Limb (tissue), 2 donors: ENCODE results near the gene SDHAF1.

Experiments
- DNase-seq, 2 donors: peaks; one replicate each; pipeline ENCODE4 v3.0.0-alpha.2; 2016; ENCODE audit errors: extremely low spot score in 2 of 2

Gene SDHAF1

GRCh38 chr19:35986664-35987570, 8.1 kb upstream of the SDHAF1 start:
- DNase-seq: peak in 1 of 2 donors; percentile 45

- no peak for DNase-seq
Measured at GRCh38 chr19:35987571-35987896, 7.5 kb upstream of the SDHAF1 start.

- no peak for DNase-seq
Measured at GRCh38 chr19:35988824-35989223, 6.2 kb upstream of the SDHAF1 start.

DNA sequence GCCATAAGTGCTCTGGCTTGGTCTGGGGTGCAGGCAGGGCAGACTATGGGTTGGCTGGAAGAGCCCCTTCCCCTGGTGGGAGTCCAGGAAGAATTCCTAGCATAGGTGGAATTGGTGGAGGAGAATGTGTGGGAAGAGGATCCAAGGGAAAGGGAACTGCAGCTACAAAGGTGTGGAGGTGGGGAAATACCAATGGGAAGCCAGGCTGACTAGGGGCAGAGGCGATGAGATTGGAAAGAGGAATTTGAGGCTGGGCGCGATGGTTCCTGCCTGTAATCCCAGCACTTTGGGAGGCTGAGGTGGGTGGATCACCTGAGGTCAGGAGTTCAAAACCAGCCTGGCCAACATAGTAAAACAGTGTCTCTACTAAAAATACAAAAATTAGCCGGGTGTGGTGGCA, 4.8 kb upstream of the SDHAF1 start:
- no peak for DNase-seq

GRCh38 chr19:35990771-35991730, 3.9 kb upstream of the SDHAF1 start:
- DNase-seq: no peak

DNA sequence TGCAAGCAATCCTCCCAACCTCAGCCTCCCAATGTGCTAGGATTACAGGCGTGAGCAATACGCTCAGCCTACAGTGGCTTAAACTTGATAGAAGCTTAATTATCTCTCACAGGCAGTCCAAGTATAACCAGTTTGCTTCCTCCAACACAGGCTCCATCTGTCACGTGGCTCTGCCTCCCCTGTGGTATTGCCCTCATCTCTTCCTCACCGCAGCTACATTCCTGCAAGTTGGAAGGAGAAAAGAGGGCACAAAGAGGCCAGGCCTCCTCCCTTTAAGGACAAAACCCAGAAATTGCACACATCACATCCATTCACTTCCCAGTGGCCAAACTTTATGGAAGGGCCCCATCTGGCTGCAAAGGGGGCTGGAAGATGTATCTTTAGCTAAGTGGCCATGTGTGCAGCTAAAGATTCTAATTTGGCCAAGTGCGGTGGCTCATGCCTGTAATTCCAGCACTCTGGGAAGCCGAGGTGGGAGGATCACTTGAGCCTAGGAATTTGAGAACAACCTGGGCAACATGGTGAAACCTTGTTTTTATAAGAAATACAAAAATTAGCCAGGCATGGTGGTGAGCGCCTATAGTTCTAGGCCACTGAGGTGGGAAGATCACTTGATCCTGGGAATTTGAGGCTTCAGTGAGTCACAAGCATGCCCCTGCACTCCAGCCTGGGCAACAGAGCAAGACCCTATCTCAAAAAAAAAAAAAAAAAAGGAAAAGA, 3.1 kb upstream of the SDHAF1 start:
- no peak for DNase-seq

DNA sequence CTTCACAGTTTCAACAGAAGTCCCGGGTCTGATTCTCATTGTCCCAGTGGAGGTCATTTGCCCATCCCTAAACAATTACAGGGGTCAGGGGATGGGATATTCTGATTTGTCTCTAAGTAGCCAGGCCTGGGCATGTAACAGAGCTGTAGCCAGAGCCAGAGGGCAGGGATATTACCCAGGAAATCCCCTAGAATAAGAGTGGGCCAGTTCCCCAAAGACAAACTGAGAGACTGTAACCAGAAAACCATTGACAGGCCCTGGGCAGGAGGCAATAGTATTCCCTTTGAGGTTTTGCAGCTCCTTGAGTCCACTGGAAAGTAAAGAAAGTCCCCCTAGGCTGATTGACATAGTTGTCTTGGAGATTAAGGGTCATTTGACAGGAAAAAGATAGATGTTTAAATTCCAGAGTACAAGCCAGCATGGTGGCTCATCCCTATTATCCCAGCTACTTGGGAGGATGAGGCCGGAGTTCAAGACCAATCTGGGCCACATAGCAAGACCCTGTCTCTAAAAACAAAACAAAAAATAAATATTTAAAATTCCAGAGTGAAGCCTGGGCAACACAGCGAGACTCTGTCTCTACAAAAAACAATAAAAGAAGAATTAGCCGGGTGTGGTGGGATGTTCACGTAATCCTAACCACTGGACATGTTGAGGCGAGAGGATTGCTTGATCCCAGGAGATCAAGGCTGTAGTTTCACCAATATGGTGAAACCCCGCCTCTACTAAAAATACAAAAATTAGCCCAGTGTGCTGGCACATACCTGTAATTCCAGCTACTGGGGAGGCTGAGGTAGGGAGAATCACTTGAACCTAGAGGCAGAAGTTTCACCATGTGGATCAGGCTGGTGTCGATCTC, 1.9 kb upstream of the SDHAF1 start:
- DNase-seq: no peak

DNA sequence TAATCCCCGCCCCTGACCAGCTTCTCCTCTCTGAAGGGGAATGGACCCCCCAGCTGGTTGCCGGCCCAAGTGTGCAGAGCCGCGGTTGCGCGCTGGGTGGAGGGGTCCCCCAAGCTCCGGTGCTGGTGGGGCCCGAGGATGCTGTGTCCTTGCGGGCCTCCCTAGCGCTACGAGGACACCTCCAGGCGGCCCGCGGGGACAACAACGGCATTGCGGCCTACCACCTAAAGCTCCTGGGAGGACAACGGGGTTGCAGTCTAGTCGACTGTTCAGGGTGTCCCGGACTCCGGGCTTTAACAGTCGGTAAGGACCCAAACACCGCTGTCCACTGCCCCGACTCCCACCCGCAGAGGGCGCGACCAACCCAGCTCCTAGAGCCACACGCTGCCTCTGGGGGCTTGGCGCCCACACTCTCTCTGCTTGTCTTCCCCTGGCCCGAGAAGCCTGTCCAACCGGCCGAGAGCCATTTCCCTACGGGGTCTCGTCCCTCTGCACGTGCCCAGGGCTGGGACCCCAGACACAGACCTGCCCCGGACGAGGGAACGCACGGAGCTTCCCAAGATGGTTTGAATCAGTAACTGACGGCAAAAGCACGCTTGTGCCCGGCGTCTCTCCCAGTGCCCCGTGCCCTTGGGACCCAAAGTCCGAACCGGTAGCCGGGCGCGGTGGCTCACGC, 927 bp upstream of the SDHAF1 start:
- no peak for DNase-seq

DNA sequence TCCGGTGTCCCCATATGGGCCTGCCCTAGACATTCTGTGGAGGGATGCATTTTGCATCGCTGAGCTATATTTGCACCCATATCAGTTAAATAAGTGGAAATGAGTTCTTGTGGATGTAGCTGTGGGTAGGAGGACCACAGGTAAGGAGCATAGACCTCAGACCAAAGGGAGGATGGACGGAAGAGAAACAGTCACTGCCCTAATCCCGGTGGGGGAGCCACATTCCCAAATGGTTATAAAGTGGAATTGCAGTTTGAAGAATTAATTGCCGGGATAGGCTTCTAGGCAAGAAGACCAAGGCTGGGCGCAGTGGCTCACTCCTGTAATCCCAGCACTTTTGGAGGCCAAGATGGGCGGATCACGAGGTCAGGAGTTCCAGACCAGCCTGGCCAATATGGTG, 1.8 kb downstream of the SDHAF1 start:
- no peak for DNase-seq

GRCh38 chr19:36001605-36002004, 6.6 kb downstream of the SDHAF1 start:
- no peak for DNase-seq

DNA sequence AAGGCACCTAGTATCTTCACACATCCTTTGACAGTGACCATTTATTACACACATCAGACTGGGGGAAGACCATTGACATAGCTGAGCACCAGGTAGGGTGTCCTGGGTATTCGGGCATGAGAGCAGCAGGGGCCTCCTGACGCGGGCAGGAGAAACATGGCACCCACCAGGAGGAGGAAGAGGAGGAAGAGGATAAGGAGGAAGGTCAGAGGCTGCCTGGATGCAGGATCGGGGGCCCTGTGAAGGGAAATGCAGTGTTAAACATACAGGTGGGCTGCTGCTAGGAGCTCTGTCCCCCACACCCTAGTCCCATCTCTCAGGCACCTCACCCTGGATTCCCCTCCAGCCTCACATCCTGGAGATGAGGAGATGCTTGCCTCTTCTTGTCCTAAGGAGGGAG, 8.3 kb downstream of the SDHAF1 start:
- no peak for DNase-seq

- DNase-seq: no peak
Measured at GRCh38 chr19:36006955-36007354, 12.0 kb downstream of the SDHAF1 start.

- DNase-seq: no peak
Measured at GRCh38 chr19:36008336-36008978, 13.5 kb downstream of the SDHAF1 start, which contains the start of gene SYNE4. SYNE4 (minus strand) TSS chr19:36008813; CDS start chr19:36008681, 132 bp downstream.

DNA sequence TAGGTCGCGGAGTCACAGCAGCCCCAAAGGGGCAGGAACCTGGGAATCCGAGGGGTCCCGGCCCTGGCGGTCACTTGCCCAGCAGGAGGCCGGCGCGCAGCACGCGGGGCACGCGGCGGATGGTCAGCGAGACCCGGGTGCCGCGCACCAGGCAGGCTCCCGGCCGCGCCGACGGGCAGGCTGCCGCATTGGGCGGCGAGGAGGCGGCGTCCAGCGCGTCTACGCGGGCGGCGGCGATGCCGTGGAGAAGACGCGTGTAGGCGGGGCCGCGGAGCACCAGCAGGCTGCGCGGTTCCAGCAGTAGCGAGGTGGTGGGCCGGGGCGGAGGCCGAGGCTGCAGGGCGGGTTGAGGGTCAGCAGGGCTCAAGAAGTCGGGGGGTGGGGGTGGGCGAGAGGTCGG, 14.2 kb downstream of the SDHAF1 start:
- peak in 1 of 2 donors; percentile 69 for DNase-seq

GRCh38 chr19:36009633-36010379, 14.8 kb downstream of the SDHAF1 start:
- DNase-seq: no peak

DNA sequence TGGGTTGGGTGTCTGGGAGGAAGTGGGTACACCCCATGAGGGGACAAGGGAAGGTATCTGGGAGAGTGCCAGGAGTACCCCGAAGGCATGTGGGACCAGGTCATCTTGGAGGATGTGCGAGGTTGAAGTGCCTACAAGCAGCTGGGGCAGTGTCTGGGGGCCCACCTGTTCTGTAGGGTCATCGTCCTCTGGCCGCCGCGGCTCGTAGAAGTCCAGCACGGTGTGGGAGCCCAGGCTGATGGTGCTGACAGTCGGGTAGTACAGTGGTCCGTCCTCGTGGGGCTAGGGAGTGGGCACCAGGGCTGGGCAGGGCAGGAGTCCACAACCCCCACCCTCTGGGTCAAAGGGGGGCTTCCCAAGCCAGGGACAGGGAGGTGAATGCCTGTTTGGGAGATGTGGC, 15.4 kb downstream of the SDHAF1 start:
- no peak for DNase-seq

- no peak for DNase-seq
Measured at GRCh38 chr19:36013280-36014011, 18.5 kb downstream of the SDHAF1 start.
